GM21528 (cell line): Measurements from ENCODE around the gene IL16.

ENCODE experiments used
- ATAC-seq: cut with Tn5 transposase; IDR thresholded peaks from one replicate; pipeline ENCODE4 v1.9.1; 2021; ENCODE audit warnings: mild to moderate bottlenecking, moderate library complexity; ENCODE audit not compliant: unreplicated experiment, low FRiP score

The IL16 gene

GRCh38 chr15:81254277-81254915 is 57.7 kb downstream of the IL16 start:
- ATAC-seq, result no peak

- ATAC-seq, result no peak
These were observed 58.2 kb downstream of the IL16 start for GRCh38 chr15:81254916-81255290.

- no peak for ATAC-seq
These were observed 58.8 kb downstream of the IL16 start for GRCh38 chr15:81255315-81255957.

- ATAC-seq, result no peak
These were observed 59.3 kb downstream of the IL16 start for GRCh38 chr15:81255958-81256320.

- no peak for ATAC-seq
These were observed 60.2 kb downstream of the IL16 start for GRCh38 chr15:81256916-81257315.

GRCh38 chr15:81257435-81257834 is 60.8 kb downstream of the IL16 start:
- no peak for ATAC-seq

- ATAC-seq, result no peak
These were observed 61.8 kb downstream of the IL16 start for GRCh38 chr15:81258455-81258854.

GRCh38 chr15:81259760-81260298 is 63.1 kb downstream of the IL16 start:
- no peak for ATAC-seq

GRCh38 chr15:81261172-81261811 is 64.6 kb downstream of the IL16 start:
- no peak for ATAC-seq

GRCh38 chr15:81263477-81263876 is 66.8 kb downstream of the IL16 start:
- no peak for ATAC-seq

- no peak for ATAC-seq
These were observed 67.6 kb downstream of the IL16 start for GRCh38 chr15:81264072-81264857.

GRCh38 chr15:81265256-81265943 is 68.7 kb downstream of the IL16 start:
- ATAC-seq, result peak; percentile 21

GRCh38 chr15:81265944-81266775 is 69.5 kb downstream of the IL16 start:
- peak; percentile 86 for ATAC-seq

- ATAC-seq, result no peak
These were observed 71.7 kb downstream of the IL16 start for GRCh38 chr15:81268340-81268739.

GRCh38 chr15:81268881-81269601 is 72.4 kb downstream of the IL16 start:
- ATAC-seq, result no peak

- ATAC-seq, result no peak
These were observed 73.5 kb downstream of the IL16 start for GRCh38 chr15:81270188-81270587.

- ATAC-seq, result no peak
These were observed 74.3 kb downstream of the IL16 start for GRCh38 chr15:81270781-81271491.
